AG04450 (cell line): Measurements from ENCODE around the gene TTC7B. TPM values are rescaled to one million over a fixed set of nuclear protein-coding genes. Genes with fewer than 3 reads are reported as not detected.

ENCODE experiments used
- CTCF ChIA-PET: fragments of 300-600, 350-600 bp; formaldehyde crosslinking; extraction: SDS; loops from one replicate; lab custom pipeline; 2022; ENCODE audit warnings: antibody characterized with exemption, inconsistent platforms; lab: Charles Lee
- POLR2A ChIA-PET: fragments of 350-600 bp; formaldehyde crosslinking; extraction: SDS; loops from one replicate; lab custom pipeline; 2021; ENCODE audit warnings: antibody characterized with exemption, inconsistent platforms; lab: Yijun Ruan, JAX
- DNase-seq: peaks from one replicate; pipeline ENCODE4 v3.0.0-alpha.2; 2011; ENCODE audit warnings: low read depth, low spot score
- H3K27ac ChIP-seq: one replicate; pipeline ENCODE4 v1.5.1; 2012; ENCODE audit warnings: low read depth, low read length, control low read depth
- H3K27me3 ChIP-seq: one replicate; pipeline ENCODE4 v1.6.0; 2012; ENCODE audit warnings: low read length; ENCODE audit not compliant: control insufficient read depth, insufficient read depth
- H3K4me3 ChIP-seq: 2 replicates; pipeline ENCODE4 v1.5.1; 2011; ENCODE audit warnings: mild to moderate bottlenecking, low read depth, low read length, control low read depth
- H3K9me3 ChIP-seq: 2 replicates; pipeline ENCODE4 v1.5.1; 2012; ENCODE audit warnings: low read length; ENCODE audit not compliant: control insufficient read depth, insufficient read depth
- CTCF ChIP-seq: IDR thresholded peaks from 2 replicates; pipeline ENCODE4 v1.5.1; 2011; ENCODE audit warnings: low read depth, low read length, control low read depth, inconsistent platforms
- polyA plus RNA-seq: library from polyadenylated mRNA; depleted of rRNA; stranded (reverse); fragments of >200 nt; gene quantifications from 2 replicates; pipeline ENCODE4 v1.2.3, GENCODE V29; 2011

The TTC7B gene
- polyA plus RNA-seq, 1 experiment: 36.0 TPM

GRCh38 chr14:90522571-90523191 lies 293.5 kb downstream of the TTC7B start:
- no peak for DNase-seq
- H3K9me3 ChIP-seq: peaks cover 9% of the 10 kb centered on the region
- H3K27me3 ChIP-seq: peaks cover 5% of the 10 kb centered on the region
- CTCF ChIA-PET: no interaction called here
- H3K4me3 ChIP-seq: no peak overlapping the region
- POLR2A ChIA-PET: no interaction called here
- TF ChIP-seq CTCF: no peak
- no peak overlapping the region for H3K27ac ChIP-seq

- peaks cover 10% of the 10 kb centered on the region for H3K27me3 ChIP-seq
- POLR2A ChIA-PET: no interaction called here
- H3K4me3 ChIP-seq: no peak overlapping the region
- peaks cover 9% of the 10 kb centered on the region for H3K9me3 ChIP-seq
- no peak for TF ChIP-seq CTCF
- CTCF ChIA-PET: no interaction called here
- no peak overlapping the region for H3K27ac ChIP-seq
- DNase-seq: no peak
Measured at GRCh38 chr14:90521930-90522483, 294.2 kb downstream of the TTC7B start.

GRCh38 chr14:90521084-90521929 lies 294.9 kb downstream of the TTC7B start:
- DNase-seq: no peak
- ChIA-PET POLR2A (interaction anchor here (0.6 kb wide), 1 partner anchor 29 kb away, joined by 6 read pairs; no protein-coding TSS in a partner anchor), CTCF (no interaction called here)
- Histone ChIP-seq H3K27me3 (peaks cover 16% of the 10 kb centered on the region), H3K4me3 (no peak overlapping the region), H3K9me3 (peaks cover 9% of the 10 kb centered on the region), H3K27ac (no peak overlapping the region)
- TF ChIP-seq CTCF: no peak

- CTCF ChIA-PET: no interaction called here
- H3K9me3 ChIP-seq: peaks cover 8% of the 10 kb centered on the region
- peaks cover 16% of the 10 kb centered on the region for H3K27me3 ChIP-seq
- POLR2A ChIA-PET: interaction anchor here (0.6 kb wide), 1 partner anchor 8 kb away, joined by 4 read pairs; no protein-coding TSS in a partner anchor
- DNase-seq: no peak
- H3K4me3 ChIP-seq: no peak overlapping the region
- no peak for TF ChIP-seq CTCF
- no peak overlapping the region for H3K27ac ChIP-seq
Measured at GRCh38 chr14:90520326-90520725, 295.9 kb downstream of the TTC7B start.
